ENCODE measurements around the gene DCST1. TPM values are rescaled to one million over a fixed set of nuclear protein-coding genes. Genes with fewer than 3 reads are reported as not detected.

DCST1 gene
- total and polyA plus RNA-seq, 7 donors: 0.12 to 0.34 TPM; not detected in 5

DNA sequence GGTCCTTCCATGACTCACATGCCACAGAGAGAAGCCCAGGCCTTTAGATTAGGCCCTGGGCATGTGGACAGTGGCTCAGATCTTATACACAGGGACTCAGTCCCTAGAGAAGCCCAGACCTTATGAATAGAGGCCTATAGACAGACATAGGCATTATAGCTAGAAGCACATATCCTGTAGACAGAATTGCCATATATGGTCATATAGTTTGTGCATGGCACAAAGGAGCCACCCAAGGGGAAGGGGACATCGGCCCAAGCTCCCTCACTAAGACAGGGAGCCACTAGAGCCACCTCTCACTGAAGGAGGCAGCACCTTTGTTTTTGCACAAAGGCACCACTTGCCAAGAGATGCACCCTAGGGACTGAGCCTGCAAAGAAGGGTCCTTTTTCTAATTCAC is 42.7 kb downstream of the DCST1 start:
- intact Hi-C loops (cut with DNase I): no loop called here
- no peaks in the 10 kb centered on the region for H3K9me3 ChIP-seq
- ATAC-seq (no peak), DNase-seq (no peak)
- H3K4me3 ChIP-seq: no peak overlapping the region
- WGBS, 3 donors: 64 to 86% (median 67%) methylated on average over 1 of the region's 1 CpG
- no peaks in the 10 kb centered on the region for H3K36me3 ChIP-seq (ENCODE audit: insufficient read depth in 1 of 2, low read depth in 1 of 2)
- H3K27me3 ChIP-seq (ENCODE audit: insufficient read depth in 3 of 3, low read length in 2 of 3): peaks cover 0 to 27% (median 12%) of the 10 kb centered on the region in 3 donors
- H3K4me1 ChIP-seq: peaks cover 19% of the 10 kb centered on the region
- no peak for TF ChIP-seq CTCF (IDR thresholded peaks at IDR 0.05)
- H3K27ac ChIP-seq: no peak overlapping the region

DNA sequence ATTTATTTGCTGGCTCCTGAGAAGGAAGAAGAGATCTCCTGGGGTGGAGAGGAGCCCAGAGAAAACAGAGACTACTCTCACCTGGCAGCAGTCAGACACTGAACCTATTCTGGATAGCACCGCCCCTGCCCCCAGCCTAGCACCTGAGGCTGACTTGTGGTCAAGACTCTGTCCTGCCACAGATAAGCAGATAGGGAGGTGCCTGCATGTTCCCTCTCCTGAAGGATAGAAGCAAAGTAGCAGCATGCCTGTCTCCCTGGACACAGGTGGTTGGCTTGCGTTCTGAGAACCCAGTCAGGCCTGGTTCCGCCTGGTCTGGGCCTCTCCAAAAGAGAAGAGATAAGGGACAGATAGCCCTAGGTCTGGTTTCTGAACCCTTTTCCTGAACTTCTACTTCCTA is 43.7 kb downstream of the DCST1 start:
- 94 to 97% (median 96%) methylated on average over 3 of the region's 3 CpGs for WGBS, 3 donors
- no peak for ATAC-seq
- TF ChIP-seq CTCF (IDR thresholded peaks at IDR 0.05): no peak
- H3K9me3 ChIP-seq: no peaks in the 10 kb centered on the region
- intact Hi-C loops (cut with DNase I): no loop called here
- peaks cover 0 to 37% (median 20%) of the 10 kb centered on the region in 3 donors for H3K27me3 ChIP-seq (ENCODE audit: insufficient read depth in 3 of 3, low read length in 2 of 3)
- peak in 1 of 2 donors; percentile 15 for DNase-seq
- H3K4me3 ChIP-seq: no peak overlapping the region
- no peak overlapping the region for H3K27ac ChIP-seq
- H3K36me3 ChIP-seq (ENCODE audit: insufficient read depth in 1 of 2, low read depth in 1 of 2): no peaks in the 10 kb centered on the region
- peaks cover 18% of the 10 kb centered on the region for H3K4me1 ChIP-seq

GRCh38 chr1:155077758-155078445 is 44.3 kb downstream of the DCST1 start:
- Histone ChIP-seq H3K9me3 (no peaks in the 10 kb centered on the region), H3K27ac (no peak overlapping the region), H3K4me1 (peaks cover 18% of the 10 kb centered on the region), H3K4me3 (no peak overlapping the region), H3K27me3 (ENCODE audit: insufficient read depth in 3 of 3, low read length in 2 of 3) (peaks cover 0 to 42% (median 25%) of the 10 kb centered on the region in 3 donors), H3K36me3 (ENCODE audit: insufficient read depth in 1 of 2, low read depth in 1 of 2) (no peaks in the 10 kb centered on the region)
- DNase-seq (no peak), ATAC-seq (no peak)
- intact Hi-C loops (cut with DNase I): no loop called here
- no peak for TF ChIP-seq CTCF (IDR thresholded peaks at IDR 0.05)
- WGBS, 3 donors: 57 to 61% (median 60%) methylated on average over 4 of the region's 4 CpGs

- peaks cover 18% of the 10 kb centered on the region for H3K4me1 ChIP-seq
- DNase-seq (peak; percentile 82 to 87), ATAC-seq (peak; percentile 70 to 88 (median 84))
- WGBS, 3 donors: 1 to 3% (median 2%) methylated on average over 43 to 59 of the region's 59 CpGs
- no peak within 1 kb of the TSS for H3K27ac ChIP-seq
- no peak for TF ChIP-seq CTCF (IDR thresholded peaks at IDR 0.05)
- peaks cover 0 to 50% (median 27%) of the 10 kb centered on the region in 3 donors for H3K27me3 ChIP-seq (ENCODE audit: insufficient read depth in 3 of 3, low read length in 2 of 3)
- H3K4me3 ChIP-seq: peak within 1 kb of the TSS; percentile 64
- no peaks in the 10 kb centered on the region for H3K9me3 ChIP-seq
- H3K36me3 ChIP-seq (ENCODE audit: insufficient read depth in 1 of 2, low read depth in 1 of 2): no peaks in the 10 kb centered on the region
- intact Hi-C loops (cut with DNase I): no loop called here
Measured at GRCh38 chr1:155078469-155079209, 45.0 kb downstream of the DCST1 start, which contains the start of gene EFNA3. Gene EFNA3 (plus strand): TSS chr1:155078837. CDS start chr1:155078942, 105 bp downstream.

Measured in psoas muscle (tissue), 8 donors.